Erythroblast (primary cell): Measurements from ENCODE around the gene ARHGEF6.

Experiments used
- GATA1 ChIP-seq: IDR thresholded peaks from 2 replicates; pipeline ENCODE4 v1.6.1; 2011; ENCODE audit warnings: low read depth, mild to moderate bottlenecking, control low read depth, low read length, moderate library complexity
- POLR2A ChIP-seq: IDR thresholded peaks from 2 replicates; pipeline ENCODE4 v1.6.1; 2011; ENCODE audit warnings: mild to moderate bottlenecking, low read length

DNA sequence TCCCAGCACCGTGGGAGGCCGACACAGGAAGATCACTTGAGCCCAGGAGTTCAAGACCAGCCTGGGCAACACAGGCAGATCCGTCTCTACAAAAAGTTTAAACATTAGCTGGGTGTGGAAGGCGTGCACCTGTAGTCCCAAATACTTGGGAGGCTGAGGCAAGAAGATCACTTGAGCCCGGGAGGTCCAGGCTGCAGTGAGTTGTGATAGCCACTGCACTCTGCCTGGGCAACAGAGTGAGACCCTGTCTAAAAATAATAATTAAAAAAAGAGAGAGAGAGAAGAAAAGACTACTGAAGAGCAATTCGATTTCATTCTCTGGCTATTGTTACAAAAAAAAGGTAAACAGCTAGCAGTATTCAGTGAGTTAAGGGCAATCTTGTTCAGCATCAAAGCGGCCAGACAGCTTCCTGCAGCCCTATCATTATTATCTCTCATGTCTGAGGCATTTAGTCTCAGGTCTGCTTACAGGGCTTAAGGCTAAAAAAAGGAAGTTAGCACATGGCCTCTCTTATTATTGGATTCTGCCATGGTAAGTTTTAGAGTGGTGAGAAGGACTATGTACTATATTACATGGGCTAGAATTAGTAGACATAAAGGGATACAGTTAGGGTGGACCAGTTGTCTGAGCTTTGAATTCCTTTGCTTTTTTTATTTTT lies 37.9 kb downstream of the ARHGEF6 start:
- no peak for TF ChIP-seq POLR2A
- TF ChIP-seq GATA1 = no peak
